ENCODE results near the gene SMAD1.
"Not testable (repeated sequence)": the region's sequence is repeated elsewhere in the genome, so short reads cannot be mapped to it uniquely, and the experiment has no call there.

The SMAD1 gene

GRCh38 chr4:145530662-145531061 is 49.0 kb downstream of the SMAD1 start:
- no peak for DNase-seq

- peak; percentile 27 for DNase-seq
These were observed 49.6 kb downstream of the SMAD1 start for GRCh38 chr4:145531223-145531622.

GRCh38 chr4:145531859-145532258 is 50.2 kb downstream of the SMAD1 start:
- no peak for DNase-seq

- no peak for DNase-seq
These were observed 51.3 kb downstream of the SMAD1 start for GRCh38 chr4:145533001-145533400.

- DNase-seq, result not testable (repeated sequence)
These were observed 51.8 kb downstream of the SMAD1 start for GRCh38 chr4:145533415-145533814.

GRCh38 chr4:145533961-145534360 is 52.3 kb downstream of the SMAD1 start:
- DNase-seq, result no peak

GRCh38 chr4:145535202-145535601 is 53.5 kb downstream of the SMAD1 start:
- DNase-seq, result no peak

- DNase-seq, result no peak
These were observed 54.4 kb downstream of the SMAD1 start for GRCh38 chr4:145536044-145536443.

- DNase-seq, result no peak
These were observed 56.9 kb downstream of the SMAD1 start for GRCh38 chr4:145538596-145538995.

- DNase-seq, result no peak
These were observed 58.0 kb downstream of the SMAD1 start for GRCh38 chr4:145539671-145540070.

- DNase-seq, result no peak
These were observed 58.6 kb downstream of the SMAD1 start for GRCh38 chr4:145540235-145540634.

GRCh38 chr4:145541346-145541745 is 59.7 kb downstream of the SMAD1 start:
- DNase-seq, result no peak

- DNase-seq, result no peak
These were observed 63.4 kb downstream of the SMAD1 start for GRCh38 chr4:145545031-145545430.

- no peak for DNase-seq
These were observed 64.0 kb downstream of the SMAD1 start for GRCh38 chr4:145545538-145546174.

GRCh38 chr4:145546175-145546915 is 64.7 kb downstream of the SMAD1 start:
- DNase-seq, result no peak

- DNase-seq, result no peak
These were observed 70.0 kb downstream of the SMAD1 start for GRCh38 chr4:145551660-145552059.

- DNase-seq, result no peak
These were observed 70.6 kb downstream of the SMAD1 start for GRCh38 chr4:145552181-145552822.

- no peak for DNase-seq
These were observed 71.7 kb downstream of the SMAD1 start for GRCh38 chr4:145553375-145553774.

- DNase-seq, result no peak
These were observed 73.0 kb downstream of the SMAD1 start for GRCh38 chr4:145554691-145555090.

- peak; percentile 39 for DNase-seq
These were observed 76.1 kb downstream of the SMAD1 start for GRCh38 chr4:145557720-145558119.

GRCh38 chr4:145563293-145563985 is 81.8 kb downstream of the SMAD1 start:
- DNase-seq, result no peak

GRCh38 chr4:145564540-145564939 is 82.9 kb downstream of the SMAD1 start:
- no peak for DNase-seq

- no peak for DNase-seq
These were observed 83.7 kb downstream of the SMAD1 start for GRCh38 chr4:145565328-145565727.
